Ectodermal cell (in vitro differentiated cells): ENCODE data around the gene NBAS.

Source experiments
- H3K27ac ChIP-seq: 2 replicates; pipeline ENCODE4 v1.7.0; 2013; ENCODE audit warnings: mild to moderate bottlenecking, low read depth, low read length; ENCODE audit not compliant: insufficient read depth, poor library complexity, severe bottlenecking
- H3K27me3 ChIP-seq: 2 replicates; pipeline ENCODE4 v1.7.0; 2013; ENCODE audit warnings: mild to moderate bottlenecking, low read length; ENCODE audit not compliant: insufficient read depth, control insufficient read depth, poor library complexity, severe bottlenecking
- H3K36me3 ChIP-seq: one replicate; pipeline ENCODE4 v1.7.0; 2013; ENCODE audit warnings: low read length; ENCODE audit not compliant: control insufficient read depth, insufficient read depth
- H3K4me1 ChIP-seq: one replicate; pipeline ENCODE4 v1.7.0; 2013; ENCODE audit warnings: low read length; ENCODE audit not compliant: control insufficient read depth, insufficient read depth
- H3K4me3 ChIP-seq: 2 replicates; pipeline ENCODE4 v1.7.0; 2013; ENCODE audit warnings: low read depth, low read length, control low read depth; ENCODE audit not compliant: insufficient read depth
- H3K9me3 ChIP-seq: 2 replicates; pipeline ENCODE4 v1.7.0; 2013; ENCODE audit warnings: mild to moderate bottlenecking, low read length, moderate library complexity; ENCODE audit not compliant: control insufficient read depth
- WGBS, 2 experiments: methylation state at CpG; one replicate each; pipeline ENCODE4 v1.1.7; 2013; ENCODE audit warnings: missing lambda C conversion rate in 2 of 2; 5-methylcytosine and 5-hydroxymethylcytosine counted together

The NBAS gene

GRCh38 chr2:15357186-15357585 lies 203.9 kb downstream of the NBAS start:
- Histone ChIP-seq H3K4me1 (no peaks in the 10 kb centered on the region), H3K27me3 (no peaks in the 10 kb centered on the region), H3K9me3 (no peaks in the 10 kb centered on the region), H3K36me3 (peaks cover 2% of the 10 kb centered on the region), H3K27ac (no peak overlapping the region), H3K4me3 (no peak overlapping the region)
- 84 to 93% methylated on average over 1 of the region's 1 CpG for WGBS, 2 experiments

GRCh38 chr2:15355386-15355785 lies 205.7 kb downstream of the NBAS start:
- H3K4me3 ChIP-seq: no peak overlapping the region
- 90 to 98% methylated on average over 2 to 3 of the region's 3 CpGs for WGBS, 2 experiments
- H3K4me1 ChIP-seq: no peaks in the 10 kb centered on the region
- no peaks in the 10 kb centered on the region for H3K9me3 ChIP-seq
- no peaks in the 10 kb centered on the region for H3K27me3 ChIP-seq
- H3K36me3 ChIP-seq: peaks cover 2% of the 10 kb centered on the region
- H3K27ac ChIP-seq: no peak overlapping the region

GRCh38 chr2:15354596-15355366 lies 206.4 kb downstream of the NBAS start:
- H3K27ac ChIP-seq: no peak overlapping the region
- H3K4me1 ChIP-seq: no peaks in the 10 kb centered on the region
- H3K36me3 ChIP-seq: peaks cover 2% of the 10 kb centered on the region
- H3K9me3 ChIP-seq: no peaks in the 10 kb centered on the region
- no peak overlapping the region for H3K4me3 ChIP-seq
- 87 to 94% methylated on average over 1 of the region's 1 CpG for WGBS, 2 experiments
- H3K27me3 ChIP-seq: no peaks in the 10 kb centered on the region

- H3K4me3 ChIP-seq: no peak overlapping the region
- H3K36me3 ChIP-seq: peaks cover 2% of the 10 kb centered on the region
- WGBS, 2 experiments: 96 to 97% methylated on average over 11 of the region's 11 CpGs
Observed at GRCh38 chr2:15352363-15352762, 208.8 kb downstream of the NBAS start.

GRCh38 chr2:15348636-15349035 lies 212.5 kb downstream of the NBAS start:
- Histone ChIP-seq H3K4me1 (no peaks in the 10 kb centered on the region), H3K36me3 (peaks cover 7% of the 10 kb centered on the region), H3K4me3 (no peak overlapping the region), H3K27ac (no peak overlapping the region), H3K9me3 (no peaks in the 10 kb centered on the region), H3K27me3 (no peaks in the 10 kb centered on the region)
- WGBS, 2 experiments: 97 to 98% methylated on average over 5 of the region's 5 CpGs

More at GRCh38 chr2:15352363-15352762, 208.8 kb downstream of the NBAS start:
- no peaks in the 10 kb centered on the region for H3K9me3 ChIP-seq
- no peaks in the 10 kb centered on the region for H3K27me3 ChIP-seq
- H3K27ac ChIP-seq: no peak overlapping the region
- no peaks in the 10 kb centered on the region for H3K4me1 ChIP-seq

GRCh38 chr2:15348045-15348444 lies 213.1 kb downstream of the NBAS start:
- Histone ChIP-seq H3K4me3 (no peak overlapping the region), H3K27me3 (no peaks in the 10 kb centered on the region)
- WGBS, 2 experiments: 95 to 100% methylated on average over 3 of the region's 4 CpGs

GRCh38 chr2:15346624-15347023 lies 214.5 kb downstream of the NBAS start:
- Histone ChIP-seq H3K27ac (no peak overlapping the region), H3K4me1 (no peaks in the 10 kb centered on the region), H3K36me3 (peaks cover 5% of the 10 kb centered on the region), H3K4me3 (no peak overlapping the region), H3K9me3 (no peaks in the 10 kb centered on the region), H3K27me3 (no peaks in the 10 kb centered on the region)
- 90 to 100% methylated on average over 1 of the region's 1 CpG for WGBS, 2 experiments

More at GRCh38 chr2:15348045-15348444, 213.1 kb downstream of the NBAS start:
- peaks cover 7% of the 10 kb centered on the region for H3K36me3 ChIP-seq
- H3K9me3 ChIP-seq: no peaks in the 10 kb centered on the region
- no peak overlapping the region for H3K27ac ChIP-seq
- no peaks in the 10 kb centered on the region for H3K4me1 ChIP-seq

- Histone ChIP-seq H3K36me3 (no peaks in the 10 kb centered on the region), H3K4me1 (no peaks in the 10 kb centered on the region), H3K9me3 (no peaks in the 10 kb centered on the region), H3K27me3 (no peaks in the 10 kb centered on the region), H3K4me3 (no peak overlapping the region), H3K27ac (no peak overlapping the region)
- 91 to 100% methylated on average over 1 of the region's 1 CpG for WGBS, 2 experiments
Observed at GRCh38 chr2:15337996-15338666, 223.0 kb downstream of the NBAS start.

GRCh38 chr2:15334644-15335326 lies 226.3 kb downstream of the NBAS start:
- Histone ChIP-seq H3K27ac (no peak overlapping the region), H3K27me3 (no peaks in the 10 kb centered on the region), H3K4me3 (no peak overlapping the region), H3K9me3 (no peaks in the 10 kb centered on the region), H3K4me1 (no peaks in the 10 kb centered on the region), H3K36me3 (no peaks in the 10 kb centered on the region)
- WGBS, 2 experiments: 95 to 96% methylated on average over 5 of the region's 5 CpGs

- no peaks in the 10 kb centered on the region for H3K36me3 ChIP-seq
- H3K27ac ChIP-seq: no peak overlapping the region
- 90 to 91% methylated on average over 2 of the region's 2 CpGs for WGBS, 2 experiments
- H3K4me1 ChIP-seq: no peaks in the 10 kb centered on the region
- H3K4me3 ChIP-seq: no peak overlapping the region
- H3K9me3 ChIP-seq: no peaks in the 10 kb centered on the region
- H3K27me3 ChIP-seq: no peaks in the 10 kb centered on the region
Observed at GRCh38 chr2:15331787-15332186, 229.3 kb downstream of the NBAS start.
